HG02763 (cell line): ENCODE measurements around the gene ALPI.
A peak's percentile ranks its signal among the peaks of the same experiment; 100 is the strongest.
"Not testable (repeated sequence)": the region's sequence is repeated elsewhere in the genome, so short reads cannot be mapped to it uniquely, and the experiment has no call there.

ENCODE experiments used
- ATAC-seq: cut with Tn5 transposase; IDR thresholded peaks from one replicate; pipeline ENCODE4 v1.9.1; 2021; ENCODE audit warnings: mild to moderate bottlenecking, moderate library complexity; ENCODE audit not compliant: unreplicated experiment

The ALPI gene

DNA sequence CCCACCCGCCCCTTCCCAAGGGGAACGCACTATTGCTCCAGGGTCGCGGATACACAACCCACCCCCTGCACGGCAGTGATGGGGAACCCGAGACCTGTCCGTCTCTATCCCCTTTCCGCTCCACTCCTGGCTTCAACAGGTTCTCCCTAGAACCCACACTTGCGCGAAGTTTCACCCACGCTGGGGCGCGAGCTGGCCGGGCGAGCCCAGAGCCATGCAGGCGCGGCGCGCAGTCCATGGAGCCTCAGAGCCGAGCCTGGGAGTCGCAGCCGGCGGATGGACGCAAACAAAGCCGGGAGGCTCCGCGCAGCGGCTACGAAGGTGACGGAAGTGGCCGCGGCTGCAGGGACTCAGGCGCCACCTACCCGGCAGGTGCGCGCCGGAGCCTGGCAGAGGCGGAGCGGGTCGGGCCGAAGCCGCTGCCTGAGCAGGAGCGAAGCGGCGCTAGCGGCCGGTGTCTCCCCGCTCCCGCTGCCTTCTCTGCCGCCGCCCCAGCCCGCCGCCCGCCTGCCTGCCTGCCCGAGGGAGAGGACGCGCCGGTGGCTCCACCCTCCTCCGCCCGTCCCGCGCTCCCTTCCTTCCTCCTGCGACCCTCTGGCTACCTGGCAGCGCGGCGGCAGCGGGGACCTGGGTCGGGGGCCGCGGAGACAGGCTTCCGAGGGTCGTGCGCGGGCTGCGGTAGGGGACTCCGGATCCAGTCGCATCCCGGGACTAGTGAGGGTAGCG is 35.3 kb upstream of the ALPI start:
- ATAC-seq, result no peak

DNA sequence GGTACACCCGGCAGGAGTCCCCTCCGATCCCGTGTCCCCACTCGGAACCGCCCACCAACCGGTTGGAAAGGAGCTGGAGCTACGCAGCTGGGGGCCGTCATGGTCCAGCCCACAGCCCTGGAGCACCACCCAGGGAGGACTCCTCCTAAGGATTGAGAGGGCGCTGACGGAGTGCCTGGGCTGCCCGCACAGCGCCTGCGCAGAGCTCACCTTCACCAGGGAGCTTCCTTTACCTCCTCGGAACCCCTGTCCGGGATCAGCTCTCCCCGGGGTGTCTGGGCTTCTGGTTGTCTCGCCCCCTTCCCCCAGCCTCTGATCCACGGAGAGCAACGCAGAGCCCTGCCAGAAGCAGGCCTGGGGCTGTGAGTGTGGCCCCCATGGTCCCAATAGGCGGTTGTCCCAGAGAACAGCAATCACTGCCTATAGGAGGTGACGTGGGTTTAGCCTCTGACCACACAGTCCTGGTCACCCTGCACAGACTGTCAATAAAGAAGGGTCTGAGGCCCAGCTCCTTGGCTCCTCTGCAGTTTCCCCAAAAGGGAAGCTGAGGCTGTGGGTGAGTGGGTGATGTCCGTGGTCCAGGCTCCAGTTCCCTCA is 34.7 kb upstream of the ALPI start:
- ATAC-seq, result no peak

DNA sequence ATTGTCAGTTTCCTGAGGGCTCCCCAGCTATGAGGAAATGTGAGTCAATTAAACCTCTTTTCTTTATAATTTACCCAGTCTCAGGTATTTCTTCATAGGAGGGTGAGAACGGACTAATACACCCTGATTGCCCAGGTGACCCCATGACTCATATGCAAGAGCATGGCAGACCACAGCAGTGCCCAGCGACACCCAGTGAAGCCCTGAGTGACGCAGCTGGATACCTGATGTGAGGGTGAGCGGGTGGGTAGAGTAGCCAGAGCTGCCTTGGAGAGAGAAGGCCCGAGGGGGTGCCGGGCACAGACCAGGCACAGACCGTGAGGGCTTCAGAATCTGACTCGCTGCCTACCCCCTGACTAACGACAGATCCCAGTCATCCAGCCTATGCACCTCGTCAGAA is 33.9 kb upstream of the ALPI start:
- no peak for ATAC-seq

DNA sequence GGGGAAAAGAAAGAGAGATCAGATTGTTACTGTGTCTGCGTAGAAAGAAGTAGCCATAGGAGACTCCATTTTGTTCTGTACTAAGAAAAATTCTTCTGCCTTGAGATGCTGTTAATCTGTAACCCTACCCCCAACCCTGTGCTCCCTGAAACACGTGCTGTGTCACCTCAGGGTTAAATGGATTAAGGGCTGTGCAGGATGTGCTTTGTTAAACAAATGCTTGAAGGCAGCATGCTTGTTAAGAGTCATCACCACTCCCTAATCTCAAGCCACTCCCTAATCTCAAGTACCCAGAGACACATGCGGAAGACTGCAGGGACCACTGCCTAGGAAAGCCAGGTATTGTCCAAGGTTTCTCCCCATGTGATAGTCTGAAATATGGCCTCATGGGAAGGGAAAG is 33.0 kb upstream of the ALPI start:
- not testable (repeated sequence) for ATAC-seq

DNA sequence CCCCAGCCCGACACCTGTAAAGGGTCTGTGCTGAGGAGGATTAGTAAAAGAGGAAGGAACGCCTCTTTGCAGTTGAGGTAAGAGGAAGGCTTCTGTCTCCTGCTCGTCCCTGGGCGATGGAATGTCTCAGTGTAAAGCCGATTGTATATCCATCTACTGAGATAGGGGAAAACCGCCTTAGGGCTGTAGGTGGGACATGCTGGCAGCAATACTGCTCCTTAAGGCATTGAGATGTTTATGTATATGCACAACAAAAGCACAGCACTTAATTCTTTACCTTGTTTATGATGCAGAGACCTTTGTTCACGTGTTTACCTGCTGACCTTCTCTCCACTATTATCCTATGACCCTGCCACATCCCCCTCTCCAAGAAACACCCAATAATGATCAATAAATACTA is 32.5 kb upstream of the ALPI start:
- not testable (repeated sequence) for ATAC-seq

DNA sequence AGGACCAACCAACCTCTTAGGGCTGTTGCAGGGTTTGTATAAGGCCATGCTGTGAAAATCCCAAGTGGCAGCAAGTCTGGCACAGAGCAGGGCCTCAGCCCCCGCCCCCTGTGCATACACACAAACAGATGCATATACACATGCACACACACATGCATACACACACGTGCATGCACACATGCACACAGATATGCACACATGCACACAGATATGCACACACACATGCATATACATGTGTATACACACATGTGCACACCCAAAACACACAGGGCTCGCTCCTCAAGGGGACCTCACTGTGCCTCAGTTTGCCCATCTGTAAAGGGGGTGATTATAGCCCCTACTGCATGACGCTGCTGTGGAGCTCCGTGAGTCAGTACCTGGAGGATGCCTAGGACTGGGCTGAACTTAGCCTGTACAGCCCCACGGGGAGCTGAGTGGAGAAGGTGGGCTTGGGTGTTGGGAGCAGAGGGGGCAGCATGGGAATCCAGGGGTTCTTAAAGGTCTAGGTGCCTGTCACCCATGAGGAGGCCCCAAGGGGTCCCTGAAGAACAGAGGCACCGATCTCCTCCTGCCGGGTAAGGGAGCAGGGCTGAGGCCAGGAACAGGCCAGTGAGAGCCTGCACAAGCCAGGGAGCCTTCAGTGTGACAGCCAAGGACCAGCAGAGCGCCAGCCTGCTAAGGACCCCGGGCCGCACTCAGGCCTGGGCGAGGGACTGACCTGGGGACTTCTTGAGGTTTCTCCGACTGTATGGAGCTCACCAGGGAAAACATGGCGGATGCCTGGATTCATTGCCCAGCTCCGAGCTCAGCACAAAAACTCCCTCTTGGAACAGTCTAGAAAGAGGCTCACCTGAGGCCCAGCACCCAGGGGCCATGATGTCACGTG is 24.0 kb upstream of the ALPI start:
- no peak for ATAC-seq

DNA sequence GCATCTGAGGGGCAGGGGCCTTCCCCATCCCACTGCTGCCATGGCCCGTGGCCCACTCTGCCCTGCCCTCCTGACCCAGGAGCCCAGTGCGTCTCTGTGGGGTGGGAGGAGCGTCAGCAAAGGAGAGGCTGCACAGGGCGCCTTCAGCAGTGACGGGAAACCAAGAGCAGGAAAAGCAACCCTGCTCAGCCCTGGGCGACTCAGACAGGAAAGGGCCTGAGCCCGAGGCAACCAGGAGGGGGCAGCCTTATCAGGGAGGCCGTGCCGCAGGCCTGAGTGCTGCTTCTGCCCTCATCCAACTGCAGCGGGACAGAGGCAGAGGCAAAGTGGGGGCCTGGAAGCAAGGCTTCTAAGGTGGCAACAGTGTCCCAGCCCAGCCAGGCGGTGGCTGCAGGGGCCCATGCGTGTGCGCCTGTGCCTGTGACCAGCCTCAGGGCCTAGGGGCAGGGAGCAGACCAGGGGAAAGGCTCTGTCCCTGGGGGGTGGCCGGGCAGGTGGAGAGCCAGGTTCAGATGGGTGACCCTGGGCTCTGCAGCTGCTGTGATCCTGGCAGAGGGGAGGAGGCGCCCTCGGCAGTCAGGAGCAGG is 23.3 kb upstream of the ALPI start:
- no peak for ATAC-seq

DNA sequence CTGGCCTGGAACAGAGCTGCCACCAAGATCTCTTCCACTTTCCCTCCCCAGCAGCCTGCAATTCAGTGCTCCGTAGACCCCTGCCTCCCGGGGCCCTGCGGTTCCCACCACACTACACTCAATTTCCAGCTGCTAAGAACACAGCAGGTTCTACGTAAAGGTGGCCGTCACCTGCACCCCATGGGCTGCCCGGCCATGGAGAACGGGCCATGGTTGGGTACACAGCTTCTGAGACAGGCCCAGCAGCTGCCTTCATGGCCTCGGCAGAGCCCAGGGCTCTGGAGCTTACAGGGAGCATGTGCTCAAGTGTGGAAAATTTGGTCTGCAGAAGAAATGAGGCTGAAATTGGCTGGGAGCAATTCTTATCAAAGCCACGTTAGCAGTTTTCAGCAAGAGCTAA is 22.3 kb upstream of the ALPI start:
- ATAC-seq, result not testable (repeated sequence)

DNA sequence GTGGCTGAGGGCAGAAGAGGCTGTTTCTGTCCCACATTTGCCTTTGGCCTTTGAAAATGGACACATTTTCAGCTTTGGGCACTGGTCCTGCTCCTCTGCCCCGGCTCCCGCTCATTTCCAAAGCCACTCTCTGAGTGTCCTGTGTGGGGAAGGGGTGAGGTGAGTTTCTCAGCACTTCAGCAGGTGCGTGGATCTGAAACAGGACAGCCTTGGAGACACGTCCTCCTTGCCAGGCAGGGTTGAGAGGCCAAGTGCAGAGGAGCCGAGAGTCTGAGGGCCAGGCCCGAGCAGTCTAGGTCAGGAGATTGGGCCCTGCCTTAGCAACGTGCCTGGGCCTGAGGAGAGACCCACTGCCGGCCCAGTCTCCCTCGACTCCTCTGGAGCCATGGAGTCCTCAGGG is 21.9 kb upstream of the ALPI start:
- ATAC-seq, result no peak

DNA sequence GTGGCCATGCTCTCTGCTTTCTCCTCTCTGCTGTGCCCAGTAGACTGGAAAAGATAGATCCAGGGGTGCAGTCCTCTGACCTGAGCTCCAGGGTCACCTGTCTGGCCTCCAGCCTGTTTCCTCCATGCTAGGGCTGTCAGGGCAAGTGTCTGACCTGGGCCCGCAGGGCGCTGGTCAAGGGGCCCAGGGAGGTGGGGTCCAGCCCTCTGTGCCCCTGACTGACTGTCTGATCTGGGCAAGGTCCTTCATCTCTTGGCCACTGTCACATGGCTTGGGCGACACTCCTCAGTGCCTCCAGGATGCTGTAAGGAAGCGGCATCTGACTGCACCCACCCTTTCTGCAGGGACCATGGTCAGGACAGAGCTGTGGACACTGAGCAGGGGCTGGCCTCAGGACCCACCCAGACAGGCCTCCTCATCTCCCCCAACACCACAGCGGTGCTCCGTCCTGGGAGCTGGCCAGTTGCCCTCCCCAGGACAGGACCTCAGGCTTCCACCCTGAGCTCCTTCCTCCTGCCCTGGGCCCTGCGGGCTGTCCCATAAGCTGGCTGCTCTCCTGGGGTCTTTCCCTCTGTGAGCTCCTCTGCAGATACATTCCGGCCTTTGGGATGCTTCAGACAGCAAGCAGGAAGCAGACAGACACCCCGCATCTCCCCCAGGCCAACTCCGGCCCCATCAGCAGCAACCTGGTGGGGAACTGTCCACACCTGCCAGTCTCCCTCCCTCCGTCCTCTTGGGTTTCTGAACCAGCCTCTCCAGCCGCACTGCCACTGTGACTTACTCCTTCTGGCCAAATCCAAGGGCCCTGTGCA is 21.2 kb upstream of the ALPI start:
- no peak for ATAC-seq

DNA sequence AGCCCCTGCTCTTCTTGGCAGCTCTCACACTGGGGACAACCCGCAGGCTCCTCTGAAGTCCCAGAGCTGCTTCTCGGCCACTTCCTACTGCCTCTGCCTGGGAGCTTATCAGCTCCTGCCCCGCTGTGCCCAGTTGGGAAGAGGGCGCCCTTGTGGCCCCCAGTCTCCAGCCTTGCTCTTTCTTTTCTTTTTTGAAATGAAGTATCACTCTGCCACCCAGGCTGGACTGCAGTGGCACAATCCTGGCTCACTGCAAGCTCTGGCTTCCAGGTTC is 20.6 kb upstream of the ALPI start:
- no peak for ATAC-seq

DNA sequence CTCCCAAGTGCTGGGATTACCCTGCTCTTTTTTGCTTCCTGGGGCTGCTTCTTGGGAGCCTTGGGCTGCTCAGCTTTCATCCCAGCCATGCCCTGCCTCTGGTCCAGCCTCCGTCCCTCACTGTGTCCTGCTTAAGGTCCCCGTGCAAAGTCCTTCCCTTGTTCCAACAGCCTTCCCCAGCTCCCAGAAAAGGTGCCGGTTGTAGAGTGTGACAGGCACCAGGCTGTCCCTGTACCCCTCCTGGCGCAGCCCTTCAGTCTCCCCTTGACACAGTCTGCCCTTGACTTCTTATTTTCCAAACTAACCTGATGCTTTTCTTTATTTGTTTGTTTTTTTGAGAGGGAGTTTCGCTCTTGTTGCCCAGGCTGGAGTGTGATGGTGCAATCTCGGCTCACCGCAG is 20.1 kb upstream of the ALPI start:
- ATAC-seq, result no peak

DNA sequence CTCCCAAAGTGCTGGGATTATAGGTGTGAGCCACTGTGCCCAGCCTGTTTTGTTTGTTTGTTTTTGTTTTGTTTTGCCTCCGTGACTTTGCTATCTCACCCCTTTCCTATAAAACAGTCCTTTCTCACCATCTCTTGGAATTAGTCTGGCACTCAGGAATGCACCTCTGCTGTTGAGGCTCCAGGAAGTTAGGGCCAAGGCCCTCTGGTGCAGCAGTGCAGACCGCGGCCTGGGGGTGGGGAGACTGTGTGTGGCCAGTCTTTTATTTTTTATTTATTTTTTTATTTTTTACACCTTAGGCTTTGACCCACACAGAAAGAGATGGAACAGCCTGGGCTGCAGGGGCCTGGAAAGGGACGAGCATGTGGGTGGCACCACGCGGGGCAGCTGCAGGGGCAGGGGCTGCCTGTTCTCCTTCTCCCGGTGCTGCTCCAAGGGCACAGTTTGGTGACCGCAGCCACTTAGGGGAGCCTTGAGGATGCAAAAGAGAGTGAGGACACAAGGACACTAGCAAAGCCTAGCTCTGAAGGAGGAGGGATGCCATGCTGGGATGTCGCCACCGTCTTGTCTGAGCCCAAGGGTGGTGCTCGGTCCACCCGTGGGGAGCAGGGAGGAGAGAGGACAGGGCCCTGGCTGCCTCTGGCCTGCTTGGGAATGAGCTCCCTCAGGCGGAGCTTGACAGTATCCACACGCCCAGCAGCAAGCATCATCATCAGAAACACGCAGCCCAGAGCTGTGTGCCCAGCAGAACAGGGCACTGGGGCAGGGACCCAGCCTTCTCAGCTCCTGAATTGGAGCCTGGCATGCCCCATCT is 19.4 kb upstream of the ALPI start:
- no peak for ATAC-seq

DNA sequence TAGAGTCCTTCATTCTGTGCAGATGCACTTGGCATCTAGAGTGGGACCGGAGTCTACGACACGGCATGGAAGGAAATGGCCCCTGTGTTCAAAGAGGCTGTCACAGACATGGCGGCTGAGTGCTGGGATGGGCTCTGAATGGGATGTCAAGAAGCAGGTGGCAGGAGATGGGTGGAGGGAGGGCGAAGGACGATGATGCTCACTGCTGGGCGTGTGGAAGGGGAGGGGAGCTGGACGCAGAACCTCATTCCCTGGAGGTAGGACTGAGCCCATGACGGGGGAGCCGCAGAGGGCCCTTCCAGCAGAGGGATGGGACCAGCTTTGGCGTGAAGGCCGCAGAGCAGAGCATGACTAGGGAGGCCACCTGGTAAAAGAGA is 18.8 kb upstream of the ALPI start:
- no peak for ATAC-seq

DNA sequence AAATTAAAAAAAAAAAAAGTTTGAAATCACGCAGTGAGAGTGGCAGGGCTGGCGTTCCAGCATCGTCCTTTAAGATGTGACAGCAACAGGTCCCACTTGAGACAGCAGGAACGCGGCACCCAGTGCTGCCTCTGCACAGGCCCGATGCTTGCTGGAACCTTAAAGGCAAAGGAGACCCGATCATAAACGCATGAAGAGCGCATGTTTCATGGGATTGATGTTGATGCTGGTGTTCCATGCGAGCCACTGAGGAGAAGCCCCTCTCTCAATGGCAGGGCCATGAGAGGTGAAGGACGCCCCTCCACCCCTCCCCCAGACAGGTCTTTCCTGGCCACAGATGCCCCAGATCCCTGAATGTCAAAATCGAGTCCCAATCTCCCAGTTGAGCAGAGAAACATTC is 17.9 kb upstream of the ALPI start:
- no peak for ATAC-seq

DNA sequence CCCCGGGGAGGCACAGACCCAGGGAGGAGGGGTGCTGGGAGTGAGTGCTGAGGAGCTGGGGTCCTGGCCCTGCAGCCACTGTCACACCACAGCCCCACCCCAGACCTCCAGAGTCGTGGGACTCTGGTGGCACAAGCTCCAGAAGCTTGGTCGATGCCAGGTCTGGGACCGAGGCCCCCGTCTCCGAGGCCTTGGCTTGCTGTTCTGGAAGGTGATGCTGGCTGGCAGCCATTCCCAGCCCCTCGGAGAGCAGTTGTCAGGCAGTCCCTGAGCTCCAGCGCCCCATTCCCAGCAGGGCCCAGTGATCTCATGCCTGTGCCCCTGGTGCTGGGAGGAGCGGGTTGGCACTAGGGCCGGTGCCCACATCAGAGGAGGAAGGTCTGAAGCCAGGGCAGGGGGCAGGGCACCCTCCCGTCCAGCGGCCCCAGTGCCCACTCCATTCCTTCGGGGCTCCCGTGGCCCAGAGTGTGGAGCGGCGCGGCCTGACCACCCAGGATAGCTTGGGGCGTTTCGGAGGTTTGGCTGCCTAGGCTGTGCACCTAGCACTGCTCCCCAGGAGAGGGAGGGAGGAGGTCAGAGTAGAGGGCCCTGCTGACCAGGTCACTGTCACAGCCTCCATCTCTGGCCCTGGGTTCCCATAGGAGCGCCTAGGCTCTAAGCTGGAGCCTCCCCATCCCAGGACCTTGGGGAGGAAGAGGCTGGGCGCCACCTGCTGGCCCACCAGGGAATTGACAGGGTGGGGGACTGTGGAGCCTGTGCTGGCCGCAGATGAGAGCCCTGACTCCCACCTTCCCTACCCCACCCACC is 16.8 kb upstream of the ALPI start:
- no peak for ATAC-seq

DNA sequence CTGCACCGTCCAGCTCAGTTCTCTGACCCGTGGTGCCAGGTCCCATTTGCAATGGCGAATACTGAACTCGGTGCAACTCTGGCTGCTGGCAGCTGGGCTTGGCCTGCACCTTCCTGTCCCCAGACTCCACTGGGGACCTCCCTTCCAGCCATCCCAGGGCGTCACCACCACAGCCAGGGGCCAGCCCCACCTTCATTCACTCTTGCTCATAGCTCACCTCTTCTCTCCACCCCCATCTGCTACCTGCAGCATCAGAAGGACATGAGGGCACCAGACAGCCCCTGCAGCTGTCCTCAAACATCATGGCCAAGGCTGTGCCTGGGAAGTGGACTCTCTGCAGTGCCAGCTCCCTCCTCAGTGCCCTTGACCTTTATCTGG is 16.2 kb upstream of the ALPI start:
- ATAC-seq, result no peak

DNA sequence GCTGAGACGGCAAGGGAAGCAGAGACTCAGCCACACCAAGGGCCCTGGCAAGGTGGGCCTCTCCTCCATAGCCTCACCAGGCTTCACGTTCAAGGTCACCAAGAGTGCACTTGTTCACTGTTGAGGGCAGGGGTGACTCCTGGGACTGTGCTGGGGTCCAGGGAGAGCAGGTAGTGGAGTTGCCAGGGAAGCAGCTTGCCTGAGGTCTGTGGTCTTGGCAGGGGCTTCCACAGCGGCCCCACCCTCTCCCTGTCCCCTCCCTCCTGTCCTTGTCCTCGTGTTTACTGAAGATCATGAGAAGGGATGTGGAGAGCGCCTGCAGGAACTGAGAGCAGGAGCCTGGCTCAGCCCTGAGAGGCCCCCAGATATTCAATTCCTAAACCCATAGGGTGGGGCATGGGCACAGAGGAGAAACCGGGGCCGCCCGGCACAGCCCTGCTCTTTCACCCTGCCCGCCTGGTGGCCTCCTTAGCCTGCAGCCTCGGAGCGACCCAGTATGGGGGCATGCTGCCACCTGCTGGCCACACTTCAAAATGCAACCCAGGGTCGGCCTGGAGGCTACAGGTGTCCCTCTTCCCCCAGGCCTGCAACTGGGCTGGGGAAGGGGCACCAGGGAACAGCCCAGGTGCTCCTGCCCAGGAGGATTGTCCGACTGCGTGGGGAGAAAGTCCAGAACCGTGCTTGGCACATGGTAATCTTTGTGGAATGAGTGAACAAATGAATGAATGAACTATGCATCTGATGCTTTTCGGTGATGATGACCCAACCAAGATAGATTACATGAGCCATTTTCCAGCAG is 15.5 kb upstream of the ALPI start:
- ATAC-seq, result peak; percentile 64
